Esophagus squamous epithelium (tissue), 5 donors: ENCODE data around the gene TTC39A. TPM values are rescaled to one million over a fixed set of nuclear protein-coding genes. Genes with fewer than 3 reads are reported as not detected.

Experiments
- DNase-seq: peaks from one replicate; lab custom pipeline; 2025; lab: John Stamatoyannopoulos, UW
- H3K27ac ChIP-seq, 4 donors: fragments of 200-600 bp; sonication (generic); one replicate each; pipeline ENCODE4 v1.5.1; 2016 to 2019; ENCODE audit warnings: mild to moderate bottlenecking in 1 of 4
- H3K27me3 ChIP-seq, 4 donors: fragments of 200-600 bp; sonication (generic); 1 replicate in 3 of 4; 2 replicates in 1 of 4; pipeline versions ENCODE4 v1.5.1 to v1.6.0; 2017 to 2021; ENCODE audit warnings: antibody characterized with exemption in 1 of 4
- H3K36me3 ChIP-seq, 3 donors: fragments of 200-600 bp; sonication (generic); one replicate each; pipeline ENCODE4 v1.5.1; 2016 to 2019
- H3K4me1 ChIP-seq, 3 donors: fragments of 200-600 bp; sonication (generic); one replicate each; pipeline ENCODE4 v1.5.1; 2017 to 2019
- H3K4me3 ChIP-seq, 4 donors: fragments of 200-600 bp; sonication (generic); 1 replicate in 3 of 4; 2 replicates in 1 of 4; pipeline ENCODE4 v1.5.1; 2016 to 2019; ENCODE audit warnings: mild to moderate bottlenecking in 2 of 4, moderate library complexity in 1 of 4
- H3K9me3 ChIP-seq, 3 donors: fragments of 200-600 bp; sonication (generic); one replicate each; pipeline ENCODE4 v1.5.1; 2016 to 2019
- CTCF ChIP-seq, 6 experiments: fragments of 450-650 bp in 4 of 6; fragments of 200-600 bp in 2 of 6; sonication (generic) in 2 of 6; IDR thresholded peaks; one replicate each; pipeline ENCODE4 v1.5.1; 2016 to 2019; ENCODE audit warnings: antibody characterized with exemption in 6 of 6, mild to moderate bottlenecking in 4 of 6, moderate library complexity in 4 of 6
- POLR2A ChIP-seq, 4 donors: fragments of 450-650 bp; IDR thresholded peaks; one replicate each; pipeline ENCODE4 v1.6.1; 2017; ENCODE audit warnings: antibody characterized with exemption in 4 of 4, mild to moderate bottlenecking in 4 of 4, moderate library complexity in 3 of 4
- WGBS, 2 donors: methylation state at CpG; one replicate each; pipeline ENCODE4 v1.1.5; 2018; 5-methylcytosine and 5-hydroxymethylcytosine counted together
- intact Hi-C: fragments of 100-400 bp; cut with DNase I; formaldehyde crosslinking; loops from one replicate; pipeline ENCODE4 v1.15.0; 2022
- total RNA-seq, 4 donors: library from RNA; depleted of rRNA; stranded (reverse); fragments of >200 nt; gene quantifications; one replicate each; pipeline ENCODE4 v1.1.0, GENCODE V29; 2016
- donor health status: DM: yes; HTN: yes; CAD: no.

The TTC39A gene
- total RNA-seq, 4 donors from 2014 or later: 16.4 to 60.9 (median 48.8) TPM

- no peaks in the 10 kb centered on the region for H3K27me3 ChIP-seq
- no peaks in the 10 kb centered on the region for H3K4me1 ChIP-seq
- TF ChIP-seq CTCF (IDR thresholded peaks at IDR 0.05) (no peak), POLR2A (IDR thresholded peaks at IDR 0.05) (no peak)
- no peak for DNase-seq
- no peak overlapping the region for H3K4me3 ChIP-seq
- 73 to 94% methylated on average over 3 to 5 of the region's 5 CpGs for WGBS, 2 donors
- H3K27ac ChIP-seq: no peak overlapping the region
- intact Hi-C loops: no loop called here
- H3K9me3 ChIP-seq: no peaks in the 10 kb centered on the region
- H3K36me3 ChIP-seq: peaks cover 0 to 44% (median 0%) of the 10 kb centered on the region in 3 donors
Observed at GRCh38 chr1:51288578-51288977, 41.8 kb downstream of the TTC39A start.

GRCh38 chr1:51287966-51288365 is 42.4 kb downstream of the TTC39A start:
- no peak for TF ChIP-seq POLR2A (IDR thresholded peaks at IDR 0.05)
- no peak for TF ChIP-seq CTCF (IDR thresholded peaks at IDR 0.05)
- WGBS, 2 donors: 76 to 86% methylated on average over 2 to 8 of the region's 8 CpGs
- Histone ChIP-seq H3K9me3 (no peaks in the 10 kb centered on the region), H3K27me3 (no peaks in the 10 kb centered on the region), H3K4me3 (no peak overlapping the region), H3K4me1 (no peaks in the 10 kb centered on the region), H3K36me3 (peaks cover 0 to 44% (median 0%) of the 10 kb centered on the region in 3 donors), H3K27ac (no peak overlapping the region)
- intact Hi-C loops: no loop called here
- DNase-seq: no peak

- Histone ChIP-seq H3K36me3 (peaks cover 0 to 43% (median 0%) of the 10 kb centered on the region in 3 donors), H3K27ac (no peak overlapping the region), H3K4me1 (peaks cover 0 to 7% (median 0%) of the 10 kb centered on the region in 3 donors), H3K9me3 (no peaks in the 10 kb centered on the region), H3K27me3 (no peaks in the 10 kb centered on the region), H3K4me3 (no peak overlapping the region)
- TF ChIP-seq CTCF (IDR thresholded peaks at IDR 0.05) (no peak), POLR2A (IDR thresholded peaks at IDR 0.05) (no peak)
- WGBS, 2 donors: 75 to 77% methylated on average over 1 of the region's 1 CpG
- intact Hi-C loops: no loop called here
- no peak for DNase-seq
Observed at GRCh38 chr1:51285055-51285454, 45.3 kb downstream of the TTC39A start.

GRCh38 chr1:51284487-51284954 is 45.8 kb downstream of the TTC39A start:
- no peak overlapping the region for H3K27ac ChIP-seq
- H3K36me3 ChIP-seq: peaks cover 0 to 43% (median 0%) of the 10 kb centered on the region in 3 donors
- intact Hi-C loops: no loop called here
- TF ChIP-seq CTCF (IDR thresholded peaks at IDR 0.05): no peak
- TF ChIP-seq POLR2A (IDR thresholded peaks at IDR 0.05): no peak
- no peak overlapping the region for H3K4me3 ChIP-seq
- no peaks in the 10 kb centered on the region for H3K27me3 ChIP-seq
- H3K4me1 ChIP-seq: peaks cover 0 to 12% (median 0%) of the 10 kb centered on the region in 3 donors
- no peak for DNase-seq
- H3K9me3 ChIP-seq: no peaks in the 10 kb centered on the region

- TF ChIP-seq POLR2A (IDR thresholded peaks at IDR 0.05) (no peak), CTCF (IDR thresholded peaks at IDR 0.05) (no peak)
- intact Hi-C loops: no loop called here
Observed at GRCh38 chr1:51283979-51284378, 46.4 kb downstream of the TTC39A start.

More at GRCh38 chr1:51283979-51284378, 46.4 kb downstream of the TTC39A start:
- Histone ChIP-seq H3K27me3 (no peaks in the 10 kb centered on the region), H3K36me3 (peaks cover 0 to 40% (median 0%) of the 10 kb centered on the region in 3 donors), H3K4me1 (peaks cover 0 to 14% (median 0%) of the 10 kb centered on the region in 3 donors), H3K9me3 (no peaks in the 10 kb centered on the region), H3K4me3 (no peak overlapping the region), H3K27ac (no peak overlapping the region)
- DNase-seq: no peak
- 64 to 92% methylated on average over 1 to 5 of the region's 5 CpGs for WGBS, 2 donors
